Activated CD8-positive, alpha-beta memory T cell treated with anti-CD3 and anti-CD28 coated beads, Interleukin-2, amount 10 ng/mL, durations not matched to agents 7 days and 5 days (primary cell): ENCODE measurements around the gene DSCAM. TPM values are rescaled to one million over a fixed set of nuclear protein-coding genes. Genes with fewer than 3 reads are reported as not detected.

ENCODE experiments used
- ATAC-seq: fragments of 150-1000 bp; cut with Tn5 transposase; one replicate; pipeline ENCODE4 v1.10.0; 2021; ENCODE audit warnings: moderate library complexity
- CTCF ChIA-PET: fragments of 350-600 bp; sonication (Branson Sonifier 250); formaldehyde crosslinking; loops from one replicate; lab custom pipeline; 2021; ENCODE audit warnings: antibody characterized with exemption; lab: Charles Lee
- DNase-seq: peaks from one replicate; pipeline ENCODE4 v3.0.0-alpha.2; 2020
- H3K27ac Mint-ChIP-seq: one replicate; pipeline ENCODE4 v1.8.0; 2021; ENCODE audit warnings: mild to moderate bottlenecking, mixed read lengths
- H3K27me3 Mint-ChIP-seq: one replicate; pipeline ENCODE4 v1.8.0; 2021; ENCODE audit warnings: mixed read lengths
- H3K36me3 Mint-ChIP-seq: one replicate; pipeline ENCODE4 v1.8.0; 2021; ENCODE audit warnings: mild to moderate bottlenecking, mixed read lengths
- H3K4me1 Mint-ChIP-seq: one replicate; pipeline ENCODE4 v1.8.0; 2021; ENCODE audit warnings: mixed read lengths
- H3K4me3 Mint-ChIP-seq: one replicate; pipeline ENCODE4 v1.8.0; 2021; ENCODE audit warnings: mild to moderate bottlenecking, moderate library complexity, mixed read lengths
- H3K9me3 Mint-ChIP-seq: one replicate; pipeline ENCODE4 v1.8.0; 2022; ENCODE audit warnings: low read depth, mixed read lengths
- total RNA-seq, 2 experiments: library from RNA; stranded (reverse); gene quantifications; one replicate each; pipeline ENCODE4 v1.2.3, GENCODE V29; 2021

DSCAM gene
- total RNA-seq, 2 experiments from 2014 or later, result not detected

GRCh38 chr21:40699366-40699765 lies 147.6 kb downstream of the DSCAM start:
- Mint-ChIP-seq H3K27me3 (no peaks in the 10 kb centered on the region), H3K4me3 (no peak overlapping the region), H3K27ac (no peak overlapping the region), H3K36me3 (no peaks in the 10 kb centered on the region), H3K4me1 (no peaks in the 10 kb centered on the region), H3K9me3 (no peaks in the 10 kb centered on the region)
- DNase-seq (no peak), ATAC-seq (no peak)
- CTCF ChIA-PET, result no interaction called here

GRCh38 chr21:40696246-40696645 lies 150.7 kb downstream of the DSCAM start:
- CTCF ChIA-PET, result no interaction called here
- no peak overlapping the region for H3K27ac Mint-ChIP-seq
- no peaks in the 10 kb centered on the region for H3K4me1 Mint-ChIP-seq

DNA sequence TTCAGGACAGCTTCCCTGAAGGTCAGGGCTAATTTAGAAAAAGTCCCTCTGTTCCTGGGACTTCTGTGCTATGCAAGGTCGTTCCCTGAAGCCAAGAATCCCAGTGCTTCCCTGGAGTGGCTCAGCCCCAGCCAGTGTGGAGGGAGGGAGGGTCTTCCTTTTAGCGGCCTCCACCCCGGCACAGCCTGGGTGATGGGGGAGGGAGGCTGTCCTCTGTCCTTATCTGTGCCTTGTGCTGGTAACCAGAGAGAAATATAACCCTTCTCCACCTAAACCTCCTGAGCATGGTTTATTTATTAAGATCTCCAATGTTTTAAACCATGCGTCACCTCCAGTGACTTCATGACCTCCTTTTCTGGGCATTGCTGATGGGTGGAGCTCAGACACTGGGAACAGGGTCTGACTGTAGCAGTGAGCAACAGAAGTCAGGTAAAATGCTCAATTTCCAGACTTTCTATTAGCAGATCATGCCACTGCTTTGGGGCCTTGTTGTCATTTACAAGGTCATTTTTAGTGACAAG lies 157.1 kb downstream of the DSCAM start:
- ATAC-seq, result no peak
- Mint-ChIP-seq H3K4me3 (no peak overlapping the region), H3K27me3 (no peaks in the 10 kb centered on the region), H3K27ac (no peak overlapping the region), H3K36me3 (no peaks in the 10 kb centered on the region), H3K9me3 (peaks cover 3% of the 10 kb centered on the region), H3K4me1 (no peaks in the 10 kb centered on the region)
- no peak for DNase-seq
- CTCF ChIA-PET, result no interaction called here

More at GRCh38 chr21:40696246-40696645, 150.7 kb downstream of the DSCAM start:
- Mint-ChIP-seq H3K36me3 (no peaks in the 10 kb centered on the region), H3K27me3 (no peaks in the 10 kb centered on the region), H3K9me3 (no peaks in the 10 kb centered on the region), H3K4me3 (no peak overlapping the region)
- no peak for DNase-seq
- no peak for ATAC-seq

DNA sequence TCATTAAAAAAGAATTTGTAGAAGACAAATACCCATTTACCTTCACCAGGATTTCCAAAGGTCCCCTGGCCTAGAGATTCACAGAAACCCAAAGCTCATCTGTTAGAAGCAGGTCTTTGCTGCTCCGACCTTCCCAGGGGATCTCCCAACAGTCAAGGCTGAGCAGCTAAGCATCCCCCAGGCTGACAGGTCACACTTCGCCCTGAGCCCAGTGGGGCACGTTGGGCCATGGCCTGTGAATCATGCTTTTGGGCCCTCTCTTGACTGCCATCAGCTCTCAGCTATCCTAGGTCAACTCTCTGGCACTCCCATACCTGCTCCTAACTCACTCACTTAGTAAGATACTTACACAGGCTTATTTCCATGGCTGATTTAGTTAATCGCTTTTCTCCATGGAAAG lies 157.7 kb downstream of the DSCAM start:
- CTCF ChIA-PET, result no interaction called here
- no peak for ATAC-seq

DNA sequence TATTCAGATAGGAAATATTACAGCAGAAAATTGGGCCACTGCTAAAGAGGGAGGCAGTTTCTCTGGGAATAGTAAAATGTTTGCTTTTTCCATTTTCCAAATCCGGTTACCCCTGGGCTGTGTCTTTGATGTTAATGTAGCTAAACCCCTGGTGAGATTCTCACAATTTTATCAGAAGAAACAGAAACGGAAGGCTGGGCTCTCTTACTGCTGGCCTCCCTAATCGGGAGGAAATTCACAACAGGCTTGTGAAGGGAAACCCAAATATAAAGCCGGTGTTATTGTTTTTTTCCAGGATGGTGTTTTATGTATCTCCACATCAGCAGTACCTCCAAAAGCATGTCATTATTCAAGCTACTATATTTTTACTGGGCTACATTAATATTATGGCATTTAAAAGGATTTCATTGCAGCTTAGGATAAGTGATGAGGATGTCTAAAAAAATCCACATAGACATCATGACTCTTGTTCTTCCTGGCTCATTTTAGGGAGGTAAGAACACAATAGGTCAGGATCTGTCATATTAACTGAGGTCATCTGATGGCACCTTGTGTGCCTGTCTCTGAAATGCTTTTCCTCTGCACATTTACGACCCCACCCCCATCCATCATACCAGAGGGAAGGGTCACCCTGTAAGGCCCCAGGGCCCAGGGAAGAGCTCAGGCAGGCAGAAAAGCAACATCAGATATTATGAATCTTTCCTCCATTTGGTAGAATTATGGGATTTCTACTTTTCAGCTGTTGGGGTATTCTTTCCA lies 158.7 kb downstream of the DSCAM start:
- CTCF ChIA-PET, result no interaction called here
- Mint-ChIP-seq H3K4me3 (no peak overlapping the region), H3K4me1 (no peaks in the 10 kb centered on the region), H3K27ac (no peak overlapping the region), H3K27me3 (no peaks in the 10 kb centered on the region), H3K36me3 (no peaks in the 10 kb centered on the region), H3K9me3 (peaks cover 7% of the 10 kb centered on the region)
- DNase-seq (no peak), ATAC-seq (no peak)

More for the DNA sequence above, 157.7 kb downstream of the DSCAM start:
- Mint-ChIP-seq H3K36me3 (no peaks in the 10 kb centered on the region), H3K27ac (no peak overlapping the region), H3K9me3 (peaks cover 3% of the 10 kb centered on the region), H3K4me3 (no peak overlapping the region), H3K27me3 (no peaks in the 10 kb centered on the region), H3K4me1 (no peaks in the 10 kb centered on the region)
- no peak for DNase-seq

GRCh38 chr21:40687625-40688024 lies 159.3 kb downstream of the DSCAM start:
- CTCF ChIA-PET, result no interaction called here
- Mint-ChIP-seq H3K27me3 (no peaks in the 10 kb centered on the region), H3K36me3 (no peaks in the 10 kb centered on the region), H3K4me3 (no peak overlapping the region), H3K9me3 (peaks cover 7% of the 10 kb centered on the region), H3K27ac (no peak overlapping the region), H3K4me1 (no peaks in the 10 kb centered on the region)
- DNase-seq (no peak), ATAC-seq (no peak)

GRCh38 chr21:40686526-40686925 lies 160.4 kb downstream of the DSCAM start:
- H3K27ac Mint-ChIP-seq, result no peak overlapping the region
- H3K36me3 Mint-ChIP-seq, result no peaks in the 10 kb centered on the region
- no peak overlapping the region for H3K4me3 Mint-ChIP-seq
- CTCF ChIA-PET, result no interaction called here
- no peak for ATAC-seq
- no peaks in the 10 kb centered on the region for H3K27me3 Mint-ChIP-seq
- no peak for DNase-seq
- H3K9me3 Mint-ChIP-seq, result peaks cover 11% of the 10 kb centered on the region
- no peaks in the 10 kb centered on the region for H3K4me1 Mint-ChIP-seq

DNA sequence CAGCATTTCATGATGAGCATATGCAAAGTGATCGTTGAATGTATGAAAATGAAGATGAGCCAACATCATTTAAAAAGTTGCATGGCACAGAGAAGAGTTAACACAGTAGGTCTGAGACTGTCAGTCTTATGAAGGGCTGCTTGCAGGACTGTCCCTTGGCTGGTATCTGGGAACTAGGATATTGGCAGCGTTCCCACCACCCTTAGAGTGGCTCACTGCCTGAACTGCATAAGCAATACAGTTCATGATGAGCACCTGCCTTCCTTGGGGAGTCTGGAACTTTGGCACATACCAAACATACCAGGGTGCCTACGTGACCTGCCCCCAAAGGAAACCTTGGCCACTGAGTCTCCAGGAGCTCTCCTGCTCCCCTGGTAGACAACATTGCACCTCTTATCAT lies 161.8 kb downstream of the DSCAM start:
- CTCF ChIA-PET, result no interaction called here
- no peak for DNase-seq
- Mint-ChIP-seq H3K9me3 (peaks cover 11% of the 10 kb centered on the region), H3K4me3 (no peak overlapping the region), H3K27me3 (no peaks in the 10 kb centered on the region), H3K27ac (no peak overlapping the region), H3K4me1 (no peaks in the 10 kb centered on the region), H3K36me3 (no peaks in the 10 kb centered on the region)
- ATAC-seq, result no peak

GRCh38 chr21:40684726-40685125 lies 162.2 kb downstream of the DSCAM start:
- Mint-ChIP-seq H3K36me3 (no peaks in the 10 kb centered on the region), H3K4me1 (no peaks in the 10 kb centered on the region), H3K9me3 (peaks cover 11% of the 10 kb centered on the region), H3K27me3 (no peaks in the 10 kb centered on the region), H3K27ac (no peak overlapping the region), H3K4me3 (no peak overlapping the region)
- CTCF ChIA-PET, result no interaction called here
- DNase-seq (no peak), ATAC-seq (no peak)

- CTCF ChIA-PET, result no interaction called here
- H3K27me3 Mint-ChIP-seq, result no peaks in the 10 kb centered on the region
- ATAC-seq, result no peak
- no peaks in the 10 kb centered on the region for H3K4me1 Mint-ChIP-seq
- no peak for DNase-seq
- peaks cover 11% of the 10 kb centered on the region for H3K9me3 Mint-ChIP-seq
- H3K27ac Mint-ChIP-seq, result no peak overlapping the region
- no peaks in the 10 kb centered on the region for H3K36me3 Mint-ChIP-seq
- H3K4me3 Mint-ChIP-seq, result no peak overlapping the region
Measured at GRCh38 chr21:40683349-40683748, 163.6 kb downstream of the DSCAM start.

GRCh38 chr21:40681164-40681859 lies 165.6 kb downstream of the DSCAM start:
- peaks cover 10% of the 10 kb centered on the region for H3K9me3 Mint-ChIP-seq
- no peaks in the 10 kb centered on the region for H3K4me1 Mint-ChIP-seq
- CTCF ChIA-PET, result no interaction called here
- DNase-seq, result no peak
- no peak overlapping the region for H3K27ac Mint-ChIP-seq
- H3K4me3 Mint-ChIP-seq, result no peak overlapping the region
- no peaks in the 10 kb centered on the region for H3K36me3 Mint-ChIP-seq
- H3K27me3 Mint-ChIP-seq, result no peaks in the 10 kb centered on the region
- ATAC-seq, result no peak

DNA sequence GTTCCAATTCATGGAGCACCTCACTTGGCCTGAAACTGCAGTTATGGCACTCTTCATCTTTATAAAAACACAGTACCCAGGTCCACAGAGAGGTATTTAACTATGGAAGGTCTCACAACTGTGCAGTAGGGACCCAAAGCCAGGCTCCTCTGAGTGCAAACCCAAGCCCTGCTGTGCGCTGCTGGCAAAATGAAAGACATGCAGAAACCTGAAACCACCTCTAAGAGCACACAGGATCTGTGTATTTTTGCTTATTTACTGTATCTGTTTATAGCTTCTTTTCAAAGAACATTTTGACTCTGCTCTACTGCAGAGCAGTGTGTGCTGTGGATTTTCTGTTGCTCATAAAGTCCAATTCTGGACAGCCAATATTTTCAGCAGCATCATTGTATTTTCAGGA lies 166.6 kb downstream of the DSCAM start:
- H3K27me3 Mint-ChIP-seq, result no peaks in the 10 kb centered on the region
- H3K27ac Mint-ChIP-seq, result no peak overlapping the region
- no peak overlapping the region for H3K4me3 Mint-ChIP-seq
- DNase-seq (no peak), ATAC-seq (no peak)
- CTCF ChIA-PET, result no interaction called here
- no peaks in the 10 kb centered on the region for H3K36me3 Mint-ChIP-seq
- H3K4me1 Mint-ChIP-seq, result no peaks in the 10 kb centered on the region
- H3K9me3 Mint-ChIP-seq, result peaks cover 10% of the 10 kb centered on the region

DNA sequence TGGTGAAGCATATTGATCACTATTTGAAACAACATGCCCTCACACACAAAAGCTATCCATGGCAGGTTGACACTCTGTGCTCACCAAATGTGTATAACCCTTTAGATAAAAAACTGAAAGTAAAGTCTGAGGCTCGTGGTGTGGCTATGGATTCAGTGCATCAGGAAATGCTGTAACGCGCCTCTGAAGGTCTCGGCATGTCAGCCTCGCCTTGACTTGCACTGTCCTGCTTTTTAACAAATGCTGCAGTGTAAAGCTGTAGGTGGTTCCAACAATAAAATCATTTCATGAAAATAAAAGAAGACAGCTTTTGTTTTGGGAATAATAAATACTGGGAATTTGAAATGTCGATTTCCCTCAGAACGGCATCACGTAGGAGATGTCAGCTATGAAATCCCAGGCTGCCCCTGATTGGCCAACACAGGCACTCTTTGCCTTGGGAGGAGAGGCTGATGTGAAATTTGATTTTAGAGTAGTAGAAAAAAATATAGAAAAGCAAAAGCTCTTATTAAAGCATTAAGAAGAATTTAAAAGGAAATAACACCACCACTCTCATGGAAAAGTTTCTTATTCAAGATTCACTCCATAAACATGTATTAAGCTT lies 168.2 kb downstream of the DSCAM start:
- H3K36me3 Mint-ChIP-seq, result no peaks in the 10 kb centered on the region
- CTCF ChIA-PET, result no interaction called here
- H3K4me1 Mint-ChIP-seq, result no peaks in the 10 kb centered on the region
- no peak overlapping the region for H3K4me3 Mint-ChIP-seq
- ATAC-seq (no peak), DNase-seq (no peak)
- no peak overlapping the region for H3K27ac Mint-ChIP-seq
- H3K27me3 Mint-ChIP-seq, result no peaks in the 10 kb centered on the region
- peaks cover 10% of the 10 kb centered on the region for H3K9me3 Mint-ChIP-seq

GRCh38 chr21:40675017-40675416 lies 171.9 kb downstream of the DSCAM start:
- H3K9me3 Mint-ChIP-seq, result peaks cover 3% of the 10 kb centered on the region
- no peaks in the 10 kb centered on the region for H3K27me3 Mint-ChIP-seq
- H3K4me1 Mint-ChIP-seq, result no peaks in the 10 kb centered on the region
- no peak overlapping the region for H3K27ac Mint-ChIP-seq
- no peaks in the 10 kb centered on the region for H3K36me3 Mint-ChIP-seq
- DNase-seq (no peak), ATAC-seq (no peak)
- H3K4me3 Mint-ChIP-seq, result no peak overlapping the region
- CTCF ChIA-PET, result no interaction called here
